Endothelial cell of umbilical vein (primary cell): ENCODE data around the gene RAB14. TPM values are rescaled to one million over a fixed set of nuclear protein-coding genes. Genes with fewer than 3 reads are reported as not detected.

ENCODE experiments used
- BruUV-seq: library from RNA; stranded (reverse); fragments of 400-500 nt; replicated peaks from 2 replicates; lab custom pipeline; 2021; lab: Mats Ljungman, UMichigan
- CTCF ChIA-PET: fragments of 300-600, 350-600 bp; sonication (Branson Sonifier 250); formaldehyde crosslinking; loops from one replicate; lab custom pipeline; 2021; ENCODE audit warnings: antibody characterized with exemption, inconsistent platforms; lab: Charles Lee
- POLR2A ChIA-PET: fragments of 300-600, 350-600 bp; sonication (Branson Sonifier 250); formaldehyde crosslinking; loops from one replicate; lab custom pipeline; 2021; ENCODE audit warnings: antibody characterized with exemption, inconsistent platforms; lab: Charles Lee
- DNase-seq: peaks from one replicate; pipeline ENCODE4 v3.0.0-alpha.2; 2011; ENCODE audit warnings: low read depth, low spot score
- FAIRE-seq: peaks from 2 replicates; lab custom pipeline; 2011; peaks lifted over from hg19 to GRCh38; lab: Jason Lieb, UNC
- H2AFZ ChIP-seq: 2 replicates; pipeline ENCODE4 v1.6.0; 2012; ENCODE audit warnings: low read depth, low read length, control low read depth, inconsistent platforms
- H3K27ac ChIP-seq: 2 replicates; pipeline ENCODE4 v1.5.1; 2011; ENCODE audit warnings: low read depth, mild to moderate bottlenecking, control low read depth, low read length, moderate library complexity; ENCODE audit not compliant: insufficient read depth
- H3K27me3 ChIP-seq, 2 experiments: 2 replicates each; pipeline versions ENCODE4 v1.6.0 to v1.6.1; 2011; ENCODE audit warnings: low read length in 2 of 2, mixed read lengths in 1 of 2; ENCODE audit not compliant: control insufficient read depth in 2 of 2, insufficient read depth in 2 of 2
- H3K36me3 ChIP-seq, 2 experiments: 2 replicates in 1 of 2; 3 replicates in 1 of 2; pipeline ENCODE4 v1.5.1; 2011; ENCODE audit warnings: low read length in 2 of 2, mild to moderate bottlenecking in 1 of 2, moderate library complexity in 1 of 2; ENCODE audit not compliant: control insufficient read depth in 2 of 2, insufficient read depth in 2 of 2; ENCODE audit errors: extremely low read depth in 1 of 2
- H3K4me1 ChIP-seq: 3 replicates; pipeline ENCODE4 v1.5.1; 2011; ENCODE audit warnings: mild to moderate bottlenecking, low read length; ENCODE audit not compliant: control insufficient read depth, insufficient read depth; ENCODE audit errors: extremely low read depth
- H3K4me2 ChIP-seq: 2 replicates; pipeline ENCODE4 v1.6.1; 2011; ENCODE audit warnings: low read length, control low read depth, mixed read lengths; ENCODE audit not compliant: insufficient read depth
- H3K4me3 ChIP-seq, 3 experiments: fragments of 200-600 bp in 1 of 3; sonication (generic), shearing (Covaris generic) in 1 of 3; replicated peaks in 1 of 3; 2 replicates each; pipeline ENCODE4 v1.5.1; 2011 to 2016; ENCODE audit warnings: control low read depth in 3 of 3, low read length in 3 of 3, mild to moderate bottlenecking in 2 of 3, inconsistent platforms in 1 of 3, low read depth in 1 of 3, moderate library complexity in 1 of 3; ENCODE audit not compliant: insufficient read depth in 1 of 3
- H3K79me2 ChIP-seq: 2 replicates; pipeline ENCODE4 v1.6.0; 2012; ENCODE audit warnings: low read length, inconsistent platforms; ENCODE audit not compliant: control insufficient read depth, insufficient read depth
- H3K9ac ChIP-seq: replicated peaks from 2 replicates; pipeline ENCODE3; 2011; ENCODE audit warnings: low read length, control low read depth; ENCODE audit not compliant: insufficient read depth; ENCODE audit errors: extremely low read depth
- H3K9me1 ChIP-seq: replicated peaks from 3 replicates; pipeline ENCODE4 v1.6.0; 2011; ENCODE audit warnings: mild to moderate bottlenecking, low read length; ENCODE audit not compliant: control insufficient read depth, insufficient read depth; ENCODE audit errors: extremely low read depth
- H3K9me3 ChIP-seq: replicated peaks from 2 replicates; pipeline ENCODE4 v1.5.1; 2012; ENCODE audit warnings: low read length, inconsistent platforms; ENCODE audit not compliant: control insufficient read depth, insufficient read depth
- H4K20me1 ChIP-seq: replicated peaks from 2 replicates; pipeline ENCODE3; 2011; ENCODE audit warnings: mild to moderate bottlenecking, low read length; ENCODE audit not compliant: control insufficient read depth, insufficient read depth; ENCODE audit errors: extremely low read depth
- EZH2 ChIP-seq: IDR thresholded peaks from 2 replicates; pipeline ENCODE4 v1.6.1; 2012; ENCODE audit warnings: borderline replicate concordance, low read depth, mild to moderate bottlenecking, moderate library complexity, low read length, inconsistent platforms; ENCODE audit not compliant: severe bottlenecking
- FOS ChIP-seq: IDR thresholded peaks from 2 replicates; pipeline ENCODE4 v1.6.1; 2011; ENCODE audit warnings: mild to moderate bottlenecking, low read length, moderate library complexity, borderline replicate concordance; ENCODE audit not compliant: insufficient read depth
- JUN ChIP-seq: IDR thresholded peaks from 2 replicates; pipeline ENCODE4 v1.6.1; 2011; ENCODE audit warnings: borderline replicate concordance, low read depth; ENCODE audit not compliant: insufficient read length, insufficient read depth
- POLR2AphosphoS5 ChIP-seq: IDR thresholded peaks from 2 replicates; pipeline ENCODE4 v1.6.1; 2012; ENCODE audit warnings: low read depth, mild to moderate bottlenecking, control low read depth, low read length, moderate library complexity; ENCODE audit not compliant: insufficient read depth
- dilution Hi-C: fragments of 300-500 bp; cut with MboI; formaldehyde crosslinking; loops from one replicate; pipeline ENCODE4 v1.15.0; 2019; ENCODE audit warnings: low sequenced_read_pairs; ENCODE audit not compliant: extremely low pct_ligation_motif_present
- intact Hi-C: fragments of 100-400 bp; cut with micrococcal nuclease; formaldehyde crosslinking; loops from one replicate; pipeline ENCODE4 v1.10.0; 2022
- polyA plus RNA-seq, 4 experiments: library from polyadenylated mRNA; depleted of rRNA in 3 of 4; stranded (reverse) in 3 of 4; unstranded in 1 of 4; fragments of >200 nt; gene quantifications; 2 replicates each; pipeline versions ENCODE4 v1.2.1 to v1.2.3, GENCODE V29; 2011 to 2012; ENCODE audit warnings: missing spikeins in 1 of 4
- total RNA-seq: library from RNA; stranded (reverse); gene quantifications from 2 replicates; pipeline ENCODE4 v1.2.3, GENCODE V29; 2021
- TF ChIP-seq, protein P1 (sequence below), 2 donors: IDR thresholded peaks; 1 replicate in 1 of 2; 2 replicates in 1 of 2; pipeline ENCODE4 v1.5.1; 2011; ENCODE audit warnings: low read length in 2 of 2, mild to moderate bottlenecking in 2 of 2, moderate library complexity in 2 of 2, control low read depth in 1 of 2, inconsistent platforms in 1 of 2, low read depth in 1 of 2; ENCODE audit not compliant: insufficient read depth in 1 of 2; ENCODE audit errors: extremely low read depth in 1 of 2

Gene RAB14
- total and polyA plus RNA-seq, 2 donors (not counting 3 experiments of a cell fraction or from before 2014, with no cell fraction given) = 18.9 to 79.3 TPM

DNA sequence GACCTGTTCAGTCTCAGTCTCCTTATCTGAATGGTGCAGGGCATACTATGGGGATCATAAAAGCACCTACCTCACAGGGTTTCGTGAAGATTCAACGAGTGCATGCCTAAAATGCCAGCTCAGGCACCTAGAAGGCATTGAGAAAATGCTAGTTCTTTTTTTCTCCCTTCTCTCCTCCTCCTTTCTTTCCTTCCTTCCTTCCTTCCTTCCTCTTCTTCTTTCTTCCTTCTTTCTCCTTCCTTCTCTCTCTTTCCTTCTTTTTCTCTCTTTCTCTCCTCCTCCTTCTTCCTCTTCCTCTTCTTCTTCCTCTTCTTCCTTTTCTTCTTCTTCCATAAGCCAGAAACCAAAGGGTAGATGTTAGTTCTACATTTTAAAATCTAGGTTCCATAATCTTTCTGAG lies 12.3 kb upstream of the RAB14 start:
- H3K9me1 ChIP-seq = no peaks in the 10 kb centered on the region
- dilution Hi-C loops = no loop called here
- no peak overlapping the region for H3K4me3 ChIP-seq
- no peaks in the 10 kb centered on the region for H3K79me2 ChIP-seq
- no peak overlapping the region for H3K9ac ChIP-seq
- no peak for DNase-seq
- H3K9me3 ChIP-seq = no peaks in the 10 kb centered on the region
- BruUV-seq = no TSS peak
- H3K27me3 ChIP-seq = no peaks in the 10 kb centered on the region
- H2AFZ ChIP-seq = no peak overlapping the region
- H3K4me2 ChIP-seq = no peak overlapping the region
- no peak for FAIRE-seq
- ChIA-PET POLR2A (no interaction called here), CTCF (interaction anchor here (0.6 to 6.0 kb wide), 32 partner anchors 9 to 284 kb away, joined by 3 to 83 read pairs (median 6); partner anchors contain the start of genes GSN and RAB14)
- no peak overlapping the region for H3K27ac ChIP-seq
- intact Hi-C loops = loop anchor here (5.0 kb wide), 1 partner anchor 283 kb away; the partner anchor contains the start of gene GGTA1
- H3K4me1 ChIP-seq = peaks cover 5% of the 10 kb centered on the region
- H4K20me1 ChIP-seq = no peaks in the 10 kb centered on the region
- no peaks in the 10 kb centered on the region for H3K36me3 ChIP-seq
- no peak for TF ChIP-seq FOS
- TF ChIP-seq EZH2 = no peak

DNA sequence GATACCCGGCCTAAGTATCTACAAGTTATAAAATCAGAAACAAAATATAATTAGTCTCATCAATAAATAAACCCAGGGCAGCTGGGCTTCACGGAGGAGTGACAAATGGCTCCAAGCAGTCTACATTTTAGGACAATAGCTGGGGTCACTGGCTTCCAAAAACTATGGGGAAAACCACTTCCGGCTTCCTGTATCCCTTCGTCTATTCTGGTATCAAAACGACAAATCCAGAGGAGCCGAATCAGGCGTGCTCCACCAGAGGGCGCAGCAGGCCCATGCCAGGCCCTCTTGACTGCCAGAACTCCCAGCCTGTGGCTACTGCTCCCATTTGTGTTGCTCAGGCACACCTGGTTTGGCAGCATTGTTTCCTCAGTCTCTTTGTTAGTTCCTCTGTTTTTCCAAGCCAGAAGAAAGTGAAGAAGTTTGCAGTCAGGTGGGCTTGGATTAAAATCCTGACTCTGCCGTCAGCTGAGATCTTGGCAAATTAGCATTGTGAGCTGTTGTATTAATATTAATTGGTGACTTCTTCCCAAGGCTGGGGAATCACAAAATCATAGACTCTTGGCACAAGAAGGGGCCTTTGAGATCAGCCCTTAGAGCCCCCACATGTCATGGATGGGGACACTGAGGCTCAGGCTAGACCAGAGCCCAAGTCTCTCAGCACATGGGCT lies 11.6 kb upstream of the RAB14 start:
- H4K20me1 ChIP-seq = no peaks in the 10 kb centered on the region
- ChIA-PET POLR2A (no interaction called here), CTCF (interaction anchor here (0.6 to 6.0 kb wide), 37 partner anchors 9 to 284 kb away, joined by 3 to 83 read pairs (median 5); partner anchors contain the start of genes GSN and RAB14)
- H3K4me3 ChIP-seq = no peak overlapping the region
- TF ChIP-seq, protein P1, sequence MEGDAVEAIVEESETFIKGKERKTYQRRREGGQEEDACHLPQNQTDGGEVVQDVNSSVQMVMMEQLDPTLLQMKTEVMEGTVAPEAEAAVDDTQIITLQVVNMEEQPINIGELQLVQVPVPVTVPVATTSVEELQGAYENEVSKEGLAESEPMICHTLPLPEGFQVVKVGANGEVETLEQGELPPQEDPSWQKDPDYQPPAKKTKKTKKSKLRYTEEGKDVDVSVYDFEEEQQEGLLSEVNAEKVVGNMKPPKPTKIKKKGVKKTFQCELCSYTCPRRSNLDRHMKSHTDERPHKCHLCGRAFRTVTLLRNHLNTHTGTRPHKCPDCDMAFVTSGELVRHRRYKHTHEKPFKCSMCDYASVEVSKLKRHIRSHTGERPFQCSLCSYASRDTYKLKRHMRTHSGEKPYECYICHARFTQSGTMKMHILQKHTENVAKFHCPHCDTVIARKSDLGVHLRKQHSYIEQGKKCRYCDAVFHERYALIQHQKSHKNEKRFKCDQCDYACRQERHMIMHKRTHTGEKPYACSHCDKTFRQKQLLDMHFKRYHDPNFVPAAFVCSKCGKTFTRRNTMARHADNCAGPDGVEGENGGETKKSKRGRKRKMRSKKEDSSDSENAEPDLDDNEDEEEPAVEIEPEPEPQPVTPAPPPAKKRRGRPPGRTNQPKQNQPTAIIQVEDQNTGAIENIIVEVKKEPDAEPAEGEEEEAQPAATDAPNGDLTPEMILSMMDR (IDR thresholded peaks at IDR 0.05; ENCODE audit: extremely low read depth in 1 of 2, insufficient read depth in 1 of 2, low read depth in 1 of 2, low read length in 2 of 2) = peak; percentile 96 to 98
- TF ChIP-seq EZH2 (no peak), POLR2AphosphoS5 (peak; percentile 21), JUN (no peak)
- FAIRE-seq (peak; percentile 98), DNase-seq (peak; percentile 84)
- no TSS peak for BruUV-seq
- peaks cover 5% of the 10 kb centered on the region for H3K4me1 ChIP-seq
- H3K9me1 ChIP-seq = no peaks in the 10 kb centered on the region
- H3K9ac ChIP-seq = no peak overlapping the region
- intact Hi-C loops = loop anchor here (1.0 to 5.0 kb wide), 7 partner anchors 11 to 284 kb away; partner anchors contain the start of gene GGTA1
- no peaks in the 10 kb centered on the region for H3K9me3 ChIP-seq
- peak overlapping the region; percentile 77 for H2AFZ ChIP-seq
- H3K79me2 ChIP-seq = no peaks in the 10 kb centered on the region
- peak overlapping the region; percentile 61 for H3K4me2 ChIP-seq
- no peaks in the 10 kb centered on the region for H3K27me3 ChIP-seq
- no peak overlapping the region for H3K27ac ChIP-seq
- dilution Hi-C loops = no loop called here
- H3K36me3 ChIP-seq = no peaks in the 10 kb centered on the region
